ENCODE measurements around the gene FSD1L.

DNA sequence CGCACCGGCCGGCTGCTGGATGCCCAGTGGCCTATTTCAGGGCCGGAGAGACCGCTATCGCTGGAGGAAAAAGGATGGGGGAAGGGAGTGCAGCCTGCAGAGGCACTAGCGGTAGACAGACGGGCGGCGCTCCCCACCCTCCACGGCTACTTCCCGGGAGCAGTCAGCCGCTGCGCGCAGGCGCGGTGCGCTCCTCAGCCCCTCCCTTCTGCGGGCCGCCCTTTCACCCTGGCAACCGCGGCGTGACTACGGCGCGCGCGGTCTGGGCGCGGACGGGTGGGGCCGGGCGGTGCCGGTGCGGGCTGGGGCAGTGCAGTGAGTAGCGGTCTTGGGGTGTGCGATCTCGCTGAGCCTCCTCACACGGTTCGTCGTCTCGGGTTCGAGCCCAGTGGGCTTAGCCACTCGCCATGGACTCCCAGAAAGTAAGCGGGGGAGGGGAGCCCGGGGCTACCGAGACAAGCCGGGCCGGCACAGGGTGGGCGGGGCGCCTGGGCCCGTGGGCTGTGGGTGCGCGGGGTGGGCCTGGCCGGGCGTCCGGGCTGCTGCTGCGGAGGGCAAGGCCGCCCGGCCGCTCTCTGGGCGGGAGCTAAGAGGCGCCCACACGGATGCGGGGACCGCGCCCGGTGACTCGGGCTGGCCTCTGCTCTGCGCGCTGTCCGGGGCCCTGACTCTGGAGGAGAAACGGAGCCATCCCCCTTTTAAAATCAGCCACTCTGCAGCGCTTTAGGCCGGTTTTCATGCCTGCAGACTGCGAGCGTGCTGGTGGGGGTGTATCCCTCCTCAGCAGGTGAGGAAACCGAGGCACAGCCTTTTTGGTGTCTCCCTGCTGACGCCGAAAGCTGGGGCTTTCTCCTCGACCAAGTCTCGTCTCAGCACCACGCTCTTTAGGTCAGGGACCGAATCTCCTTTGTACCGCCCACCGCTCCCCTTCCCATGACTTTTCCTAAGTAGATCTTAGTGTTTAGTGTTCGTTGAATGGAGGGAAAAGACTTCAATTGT lies at the start of gene FSD1L:
- TF ChIP-seq, protein P1, sequence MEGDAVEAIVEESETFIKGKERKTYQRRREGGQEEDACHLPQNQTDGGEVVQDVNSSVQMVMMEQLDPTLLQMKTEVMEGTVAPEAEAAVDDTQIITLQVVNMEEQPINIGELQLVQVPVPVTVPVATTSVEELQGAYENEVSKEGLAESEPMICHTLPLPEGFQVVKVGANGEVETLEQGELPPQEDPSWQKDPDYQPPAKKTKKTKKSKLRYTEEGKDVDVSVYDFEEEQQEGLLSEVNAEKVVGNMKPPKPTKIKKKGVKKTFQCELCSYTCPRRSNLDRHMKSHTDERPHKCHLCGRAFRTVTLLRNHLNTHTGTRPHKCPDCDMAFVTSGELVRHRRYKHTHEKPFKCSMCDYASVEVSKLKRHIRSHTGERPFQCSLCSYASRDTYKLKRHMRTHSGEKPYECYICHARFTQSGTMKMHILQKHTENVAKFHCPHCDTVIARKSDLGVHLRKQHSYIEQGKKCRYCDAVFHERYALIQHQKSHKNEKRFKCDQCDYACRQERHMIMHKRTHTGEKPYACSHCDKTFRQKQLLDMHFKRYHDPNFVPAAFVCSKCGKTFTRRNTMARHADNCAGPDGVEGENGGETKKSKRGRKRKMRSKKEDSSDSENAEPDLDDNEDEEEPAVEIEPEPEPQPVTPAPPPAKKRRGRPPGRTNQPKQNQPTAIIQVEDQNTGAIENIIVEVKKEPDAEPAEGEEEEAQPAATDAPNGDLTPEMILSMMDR (IDR thresholded peaks at IDR 0.05) = no peak
- TF ChIP-seq POLR2A (IDR thresholded peaks at IDR 0.05) = no peak
